HEK293 (cell line): ENCODE measurements around the gene MC5R.

Source experiments
- CTCF ChIA-PET: fragments of 350-600 bp; formaldehyde crosslinking; extraction: SDS; loops from one replicate; lab custom pipeline; 2021; ENCODE audit warnings: antibody characterized with exemption; lab: Yijun Ruan, JAX
- POLR2A ChIA-PET: fragments of 300-600 bp; formaldehyde crosslinking; extraction: SDS; loops from one replicate; lab custom pipeline; 2020; ENCODE audit warnings: antibody characterized with exemption, inconsistent platforms; lab: Yijun Ruan, JAX
- H3K27ac ChIP-seq: fragments of 200-500 bp; sonication (Bioruptor generic); 2 replicates; pipeline ENCODE4 v1.5.1; 2014; ENCODE audit warnings: low read depth, low read length, control low read depth, inconsistent platforms; ENCODE audit errors: extremely low read depth
- H3K36me3 ChIP-seq, 2 experiments: fragments of 200-500 bp in 1 of 2; sonication (Bioruptor generic) in 1 of 2; 1 replicate in 1 of 2; 2 replicates in 1 of 2; pipeline ENCODE4 v1.5.1; 2014 to 2017; ENCODE audit warnings: inconsistent platforms in 2 of 2, low read length in 2 of 2; ENCODE audit not compliant: control insufficient read depth in 2 of 2, insufficient read depth in 1 of 2
- H3K4me1 ChIP-seq: fragments of 200-500 bp; sonication (Bioruptor generic); 2 replicates; pipeline ENCODE4 v1.5.1; 2014; ENCODE audit warnings: mild to moderate bottlenecking, low read length, inconsistent platforms; ENCODE audit not compliant: control insufficient read depth, insufficient read depth
- H3K4me3 ChIP-seq: 2 replicates; pipeline ENCODE4 v1.5.1; 2011; ENCODE audit warnings: low read depth, mild to moderate bottlenecking, control low read depth, low read length, moderate library complexity
- H3K9me3 ChIP-seq: fragments of 200-500 bp; sonication (Bioruptor generic); 2 replicates; pipeline ENCODE4 v1.5.1; 2014; ENCODE audit warnings: low read depth, low read length, inconsistent platforms; ENCODE audit not compliant: control insufficient read depth, insufficient read depth
- IKZF3 ChIP-seq: fragments of 450-650 bp; IDR thresholded peaks from 2 replicates; pipeline ENCODE4 v1.5.0; 2018; ENCODE audit warnings: missing biosample characterization, mild to moderate bottlenecking, missing genetic modification characterization, moderate library complexity
- KLF10 ChIP-seq: fragments of 450-650 bp; IDR thresholded peaks from 2 replicates; pipeline ENCODE4 v1.5.1; 2018; ENCODE audit warnings: missing biosample characterization, mild to moderate bottlenecking, missing genetic modification characterization
- RBAK ChIP-seq: fragments of 450-650 bp; formaldehyde crosslinking; IDR thresholded peaks from 2 replicates; pipeline ENCODE4 v1.5.1; 2016; ENCODE audit warnings: missing biosample characterization, missing genetic modification characterization
- SALL2 ChIP-seq: fragments of 450-650 bp; formaldehyde crosslinking; IDR thresholded peaks from 2 replicates; pipeline ENCODE4 v1.5.0; 2017; ENCODE audit warnings: missing biosample characterization, mild to moderate bottlenecking, missing genetic modification characterization, borderline replicate concordance
- SP7 ChIP-seq: fragments of 450-650 bp; formaldehyde crosslinking; IDR thresholded peaks from 2 replicates; pipeline ENCODE4 v1.5.1; 2016; ENCODE audit warnings: missing biosample characterization, missing genetic modification characterization
- TCF7L2 ChIP-seq: IDR thresholded peaks from 2 replicates; pipeline ENCODE4 v1.6.1; 2011; ENCODE audit warnings: low read depth, mild to moderate bottlenecking, inconsistent platforms, low read length, moderate library complexity, borderline replicate concordance
- ZBTB17 ChIP-seq: fragments of 450-650 bp; formaldehyde crosslinking; IDR thresholded peaks from 2 replicates; pipeline ENCODE4 v1.5.1; 2016; ENCODE audit warnings: missing biosample characterization, missing genetic modification characterization
- ZIC2 ChIP-seq: fragments of 450-650 bp; formaldehyde crosslinking; IDR thresholded peaks from 2 replicates; pipeline ENCODE4 v1.5.1; 2016; ENCODE audit warnings: missing biosample characterization, missing genetic modification characterization
- ZNF114 ChIP-seq: fragments of 450-650 bp; formaldehyde crosslinking; IDR thresholded peaks from 2 replicates; pipeline ENCODE4 v1.5.0; 2017; ENCODE audit warnings: missing biosample characterization, missing genetic modification characterization
- ZNF121 ChIP-seq: fragments of 450-650 bp; formaldehyde crosslinking; IDR thresholded peaks from 2 replicates; pipeline ENCODE4 v1.5.1; 2016; ENCODE audit warnings: missing biosample characterization, missing genetic modification characterization
- ZNF132 ChIP-seq: fragments of 450-650 bp; formaldehyde crosslinking; IDR thresholded peaks from 2 replicates; pipeline ENCODE4 v1.5.1; 2017; ENCODE audit warnings: missing biosample characterization, missing genetic modification characterization, borderline replicate concordance
- ZNF157 ChIP-seq: fragments of 450-650 bp; formaldehyde crosslinking; IDR thresholded peaks from 2 replicates; pipeline ENCODE4 v1.5.1; 2016; ENCODE audit warnings: missing biosample characterization, missing genetic modification characterization
- ZNF174 ChIP-seq: fragments of 450-650 bp; formaldehyde crosslinking; IDR thresholded peaks from 2 replicates; pipeline ENCODE4 v1.5.0; 2017; ENCODE audit warnings: missing biosample characterization, mild to moderate bottlenecking, missing genetic modification characterization
- ZNF18 ChIP-seq: fragments of 450-650 bp; formaldehyde crosslinking; IDR thresholded peaks from 2 replicates; pipeline ENCODE4 v1.5.1; 2016; ENCODE audit warnings: missing biosample characterization, missing genetic modification characterization
- ZNF19 ChIP-seq: fragments of 450-650 bp; formaldehyde crosslinking; IDR thresholded peaks from 2 replicates; pipeline ENCODE4; 2016; ENCODE audit warnings: missing biosample characterization, missing genetic modification characterization, low read depth
- ZNF221 ChIP-seq: fragments of 450-650 bp; formaldehyde crosslinking; IDR thresholded peaks from 2 replicates; pipeline ENCODE4 v1.5.1; 2017; ENCODE audit warnings: missing biosample characterization, missing genetic modification characterization, borderline replicate concordance
- ZNF521 ChIP-seq: fragments of 450-650 bp; formaldehyde crosslinking; IDR thresholded peaks from 2 replicates; pipeline ENCODE4 v1.5.1; 2017; ENCODE audit warnings: missing biosample characterization, mild to moderate bottlenecking, missing genetic modification characterization
- ZNF555 ChIP-seq: fragments of 450-650 bp; formaldehyde crosslinking; conservative IDR thresholded peaks from 2 replicates; pipeline ENCODE4 v1.5.1; 2017; ENCODE audit warnings: missing biosample characterization, mild to moderate bottlenecking, missing genetic modification characterization, inconsistent platforms
- ZNF560 ChIP-seq: fragments of 450-650 bp; formaldehyde crosslinking; IDR thresholded peaks from 2 replicates; pipeline ENCODE4 v1.5.1; 2017; ENCODE audit warnings: missing biosample characterization, missing genetic modification characterization, borderline replicate concordance
- ZNF777 ChIP-seq: fragments of 450-650 bp; formaldehyde crosslinking; IDR thresholded peaks from 2 replicates; pipeline ENCODE4 v1.5.1; 2017; ENCODE audit warnings: missing biosample characterization, missing genetic modification characterization, borderline replicate concordance
- ZNF785 ChIP-seq: fragments of 450-650 bp; formaldehyde crosslinking; IDR thresholded peaks from 2 replicates; pipeline ENCODE4 v1.5.1; 2016; ENCODE audit warnings: missing biosample characterization, missing genetic modification characterization
- ZSCAN18 ChIP-seq: fragments of 450-650 bp; formaldehyde crosslinking; IDR thresholded peaks from 2 replicates; pipeline ENCODE4 v1.5.1; 2016; ENCODE audit warnings: missing biosample characterization, missing genetic modification characterization
- TF ChIP-seq, protein P1 (sequence below): fragments of 450-650 bp; formaldehyde crosslinking; IDR thresholded peaks from 2 replicates; pipeline ENCODE4 v1.5.1; 2016; ENCODE audit warnings: missing biosample characterization, missing genetic modification characterization, low read depth
- TF ChIP-seq, protein P2 (sequence below): IDR thresholded peaks from 2 replicates; pipeline ENCODE4 v1.6.1; 2011; ENCODE audit warnings: mild to moderate bottlenecking, low read depth, low read length, borderline replicate concordance
- TF ChIP-seq, protein P3 (sequence below): fragments of 450-650 bp; formaldehyde crosslinking; IDR thresholded peaks from 2 replicates; pipeline ENCODE4; 2016; ENCODE audit warnings: missing biosample characterization, missing genetic modification characterization
- TF ChIP-seq, protein P4 (sequence below): fragments of 450-650 bp; formaldehyde crosslinking; IDR thresholded peaks from 2 replicates; pipeline ENCODE4 v1.5.1; 2017; ENCODE audit warnings: missing biosample characterization, missing genetic modification characterization

Gene MC5R

DNA sequence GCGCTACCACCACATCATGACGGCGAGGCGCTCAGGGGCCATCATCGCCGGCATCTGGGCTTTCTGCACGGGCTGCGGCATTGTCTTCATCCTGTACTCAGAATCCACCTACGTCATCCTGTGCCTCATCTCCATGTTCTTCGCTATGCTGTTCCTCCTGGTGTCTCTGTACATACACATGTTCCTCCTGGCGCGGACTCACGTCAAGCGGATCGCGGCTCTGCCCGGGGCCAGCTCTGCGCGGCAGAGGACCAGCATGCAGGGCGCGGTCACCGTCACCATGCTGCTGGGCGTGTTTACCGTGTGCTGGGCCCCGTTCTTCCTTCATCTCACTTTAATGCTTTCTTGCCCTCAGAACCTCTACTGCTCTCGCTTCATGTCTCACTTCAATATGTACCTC lies 2.3 kb downstream of the MC5R start:
- Histone ChIP-seq H3K36me3 (no peaks in the 10 kb centered on the region), H3K4me1 (no peaks in the 10 kb centered on the region)
- CTCF ChIA-PET = no interaction called here

GRCh38 chr18:13831864-13832508 lies 8.0 kb downstream of the MC5R start:
- H3K27ac ChIP-seq = no peak overlapping the region
- CTCF ChIA-PET = interaction anchor here (0.6 to 5.7 kb wide), 8 partner anchors 11 to 277 kb away, joined by 3 to 68 read pairs (median 4); no protein-coding TSS in a partner anchor
- no peaks in the 10 kb centered on the region for H3K9me3 ChIP-seq
- no peaks in the 10 kb centered on the region for H3K4me1 ChIP-seq
- H3K4me3 ChIP-seq = no peak overlapping the region
- POLR2A ChIA-PET = no interaction called here
- no peaks in the 10 kb centered on the region for H3K36me3 ChIP-seq
- TF ChIP-seq ZSCAN18 (tag by site-specific recombination) = no peak
- TF ChIP-seq ZIC2 (tag by site-specific recombination) = no peak
- TF ChIP-seq ZNF221 (tag by site-specific recombination) = no peak
- TF ChIP-seq SP7 (tag by site-specific recombination) = no peak
- TF ChIP-seq KLF10 (tag by site-specific recombination) = no peak
- TF ChIP-seq SALL2 (tag by site-specific recombination) = no peak
- no peak for TF ChIP-seq ZNF555 (tag by site-specific recombination)
- TF ChIP-seq, protein P1, sequence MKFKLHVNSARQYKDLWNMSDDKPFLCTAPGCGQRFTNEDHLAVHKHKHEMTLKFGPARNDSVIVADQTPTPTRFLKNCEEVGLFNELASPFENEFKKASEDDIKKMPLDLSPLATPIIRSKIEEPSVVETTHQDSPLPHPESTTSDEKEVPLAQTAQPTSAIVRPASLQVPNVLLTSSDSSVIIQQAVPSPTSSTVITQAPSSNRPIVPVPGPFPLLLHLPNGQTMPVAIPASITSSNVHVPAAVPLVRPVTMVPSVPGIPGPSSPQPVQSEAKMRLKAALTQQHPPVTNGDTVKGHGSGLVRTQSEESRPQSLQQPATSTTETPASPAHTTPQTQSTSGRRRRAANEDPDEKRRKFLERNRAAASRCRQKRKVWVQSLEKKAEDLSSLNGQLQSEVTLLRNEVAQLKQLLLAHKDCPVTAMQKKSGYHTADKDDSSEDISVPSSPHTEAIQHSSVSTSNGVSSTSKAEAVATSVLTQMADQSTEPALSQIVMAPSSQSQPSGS (tag by site-specific recombination) = no peak
- TF ChIP-seq ZNF18 (tag by site-specific recombination) = no peak

More for the DNA sequence above, 2.3 kb downstream of the MC5R start:
- H3K4me3 ChIP-seq = no peak overlapping the region
- H3K9me3 ChIP-seq = no peaks in the 10 kb centered on the region
- TF ChIP-seq, protein P2, sequence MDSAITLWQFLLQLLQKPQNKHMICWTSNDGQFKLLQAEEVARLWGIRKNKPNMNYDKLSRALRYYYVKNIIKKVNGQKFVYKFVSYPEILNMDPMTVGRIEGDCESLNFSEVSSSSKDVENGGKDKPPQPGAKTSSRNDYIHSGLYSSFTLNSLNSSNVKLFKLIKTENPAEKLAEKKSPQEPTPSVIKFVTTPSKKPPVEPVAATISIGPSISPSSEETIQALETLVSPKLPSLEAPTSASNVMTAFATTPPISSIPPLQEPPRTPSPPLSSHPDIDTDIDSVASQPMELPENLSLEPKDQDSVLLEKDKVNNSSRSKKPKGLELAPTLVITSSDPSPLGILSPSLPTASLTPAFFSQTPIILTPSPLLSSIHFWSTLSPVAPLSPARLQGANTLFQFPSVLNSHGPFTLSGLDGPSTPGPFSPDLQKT = no peak
- TF ChIP-seq, protein P3, sequence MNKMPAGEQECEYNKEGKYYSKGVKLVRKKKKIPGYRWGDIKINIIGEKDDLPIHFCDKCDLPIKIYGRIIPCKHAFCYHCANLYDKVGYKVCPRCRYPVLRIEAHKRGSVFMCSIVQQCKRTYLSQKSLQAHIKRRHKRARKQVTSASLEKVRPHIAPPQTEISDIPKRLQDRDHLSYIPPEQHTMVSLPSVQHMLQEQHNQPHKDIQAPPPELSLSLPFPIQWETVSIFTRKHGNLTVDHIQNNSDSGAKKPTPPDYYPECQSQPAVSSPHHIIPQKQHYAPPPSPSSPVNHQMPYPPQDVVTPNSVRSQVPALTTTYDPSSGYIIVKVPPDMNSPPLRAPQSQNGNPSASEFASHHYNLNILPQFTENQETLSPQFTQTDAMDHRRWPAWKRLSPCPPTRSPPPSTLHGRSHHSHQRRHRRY (tag by site-specific recombination) = no peak
- TF ChIP-seq RBAK (tag by site-specific recombination) = no peak
- TF ChIP-seq ZNF114 (tag by site-specific recombination) = no peak
- no peak for TF ChIP-seq ZNF560
- TF ChIP-seq TCF7L2 = no peak
- no peak for TF ChIP-seq ZIC2 (tag by site-specific recombination)
- no peak for TF ChIP-seq ZNF521
- TF ChIP-seq ZNF785 (tag by site-specific recombination) = no peak
- TF ChIP-seq, protein P4, sequence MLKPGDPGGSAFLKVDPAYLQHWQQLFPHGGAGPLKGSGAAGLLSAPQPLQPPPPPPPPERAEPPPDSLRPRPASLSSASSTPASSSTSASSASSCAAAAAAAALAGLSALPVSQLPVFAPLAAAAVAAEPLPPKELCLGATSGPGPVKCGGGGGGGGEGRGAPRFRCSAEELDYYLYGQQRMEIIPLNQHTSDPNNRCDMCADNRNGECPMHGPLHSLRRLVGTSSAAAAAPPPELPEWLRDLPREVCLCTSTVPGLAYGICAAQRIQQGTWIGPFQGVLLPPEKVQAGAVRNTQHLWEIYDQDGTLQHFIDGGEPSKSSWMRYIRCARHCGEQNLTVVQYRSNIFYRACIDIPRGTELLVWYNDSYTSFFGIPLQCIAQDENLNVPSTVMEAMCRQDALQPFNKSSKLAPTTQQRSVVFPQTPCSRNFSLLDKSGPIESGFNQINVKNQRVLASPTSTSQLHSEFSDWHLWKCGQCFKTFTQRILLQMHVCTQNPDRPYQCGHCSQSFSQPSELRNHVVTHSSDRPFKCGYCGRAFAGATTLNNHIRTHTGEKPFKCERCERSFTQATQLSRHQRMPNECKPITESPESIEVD (tag by site-specific recombination) = no peak
- no peak for TF ChIP-seq ZNF132 (tag by site-specific recombination)
- no peak for TF ChIP-seq ZBTB17 (tag by site-specific recombination)
- TF ChIP-seq ZNF777 (tag by site-specific recombination) = no peak
- TF ChIP-seq ZNF19 (tag by site-specific recombination) = no peak
- TF ChIP-seq ZNF121 (tag by site-specific recombination) = no peak
- no peak for TF ChIP-seq IKZF3 (tag by site-specific recombination)
- no peak for TF ChIP-seq ZNF174 (tag by site-specific recombination)
- no peak for TF ChIP-seq ZNF157 (tag by site-specific recombination)
- POLR2A ChIA-PET = no interaction called here
- no peak overlapping the region for H3K27ac ChIP-seq
